ELR (cell line): Measurements from ENCODE around the gene ADSS1.

Source experiments
- DNase-seq: peaks from one replicate; pipeline ENCODE4 v3.0.0-alpha.2; 2015; ENCODE audit warnings: low read depth

ADSS1 gene

DNA sequence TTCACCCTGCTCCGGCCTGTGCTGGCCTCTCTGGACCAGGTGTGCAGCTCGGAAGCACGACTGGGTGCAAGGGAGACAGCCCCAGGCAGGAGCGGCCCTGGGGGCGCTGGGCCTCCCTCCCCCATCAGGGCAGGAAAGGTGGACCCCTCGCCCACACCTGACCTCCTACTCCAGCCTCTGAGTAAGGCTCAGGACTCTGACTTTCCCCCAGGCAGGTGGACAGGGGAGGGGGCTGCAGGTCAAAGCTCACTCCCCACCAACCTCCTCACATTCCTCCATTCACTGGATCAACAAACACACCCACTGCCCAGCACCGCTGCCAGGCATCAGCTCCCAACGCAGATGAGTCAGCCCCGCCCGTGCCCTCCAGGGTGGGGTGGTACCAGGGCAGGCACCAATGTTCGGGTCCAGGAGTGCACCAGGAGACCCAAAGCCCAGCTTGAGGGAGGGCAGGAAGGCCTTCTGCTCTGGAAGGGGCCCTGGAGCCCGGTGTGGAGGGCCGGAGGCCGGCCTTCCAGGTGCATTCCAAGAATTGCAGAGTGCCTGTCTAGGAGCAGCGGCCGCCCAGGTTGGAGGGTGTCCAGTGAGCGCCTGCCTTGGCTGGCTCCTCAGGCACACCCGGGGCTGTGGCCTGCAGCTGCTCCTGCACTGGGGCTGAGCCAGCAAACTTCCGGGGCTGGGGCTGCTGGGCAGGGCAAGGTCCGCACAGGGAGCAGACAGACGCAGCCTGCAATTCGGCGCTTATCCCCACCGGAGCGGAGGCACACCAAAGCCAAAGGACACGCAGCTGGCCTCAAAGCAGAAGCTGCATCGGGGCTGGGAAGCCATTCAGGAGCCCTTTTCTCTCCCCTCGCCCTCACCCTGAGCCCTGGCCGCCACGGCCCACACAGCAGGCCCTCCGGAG is 36.2 kb upstream of the ADSS1 start:
- peak; percentile 70 for DNase-seq

- DNase-seq, result peak; percentile 60
Measured at GRCh38 chr14:104688505-104689108, 35.4 kb upstream of the ADSS1 start.

DNA sequence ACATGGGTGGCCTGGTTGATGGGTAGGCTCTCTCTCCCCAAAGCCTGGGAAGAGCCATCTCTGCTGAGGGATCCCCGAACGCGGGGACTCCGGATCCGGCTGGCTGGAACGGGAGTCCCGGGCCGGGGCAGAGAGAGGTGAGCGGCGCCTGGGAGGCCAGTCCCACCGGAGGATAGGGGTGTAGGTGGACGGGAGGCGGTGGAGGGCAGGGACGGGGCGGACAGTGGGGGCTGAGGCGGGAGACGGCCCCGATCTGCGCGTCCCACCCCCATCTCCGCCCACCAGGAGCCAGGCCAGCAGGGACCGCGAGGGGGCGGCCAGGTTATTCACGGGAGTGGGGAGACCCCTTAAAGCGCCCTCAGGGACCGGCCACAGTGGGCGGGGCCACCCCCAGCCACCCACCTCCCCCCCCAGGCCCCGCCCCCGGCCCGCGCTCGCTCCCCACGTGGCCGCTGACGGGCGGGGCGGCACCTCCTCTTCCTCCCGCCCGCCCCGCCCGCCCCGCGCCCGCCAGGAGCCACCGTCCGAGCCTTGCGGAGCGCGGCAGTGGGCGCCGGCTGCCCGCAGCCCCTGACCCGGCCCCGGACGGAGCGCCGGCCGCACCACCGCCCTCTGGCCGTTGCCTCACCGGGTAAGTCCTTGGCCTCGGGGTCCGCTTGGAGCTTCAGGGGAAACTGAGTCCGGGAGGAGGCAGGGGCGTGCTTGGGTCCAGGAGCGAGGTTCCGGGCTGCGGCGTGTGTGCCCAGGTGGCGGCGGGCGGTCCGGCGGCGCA is 34.7 kb upstream of the ADSS1 start, which contains the start of gene INF2:
Gene INF2 (plus strand): TSS at position 510 of the 772 bp plus-strand sequence. CDS start 11,748 bp downstream, outside the sequence.
- peak; percentile 77 for DNase-seq

GRCh38 chr14:104689881-104690711 is 33.9 kb upstream of the ADSS1 start:
- DNase-seq, result peak; percentile 70

DNA sequence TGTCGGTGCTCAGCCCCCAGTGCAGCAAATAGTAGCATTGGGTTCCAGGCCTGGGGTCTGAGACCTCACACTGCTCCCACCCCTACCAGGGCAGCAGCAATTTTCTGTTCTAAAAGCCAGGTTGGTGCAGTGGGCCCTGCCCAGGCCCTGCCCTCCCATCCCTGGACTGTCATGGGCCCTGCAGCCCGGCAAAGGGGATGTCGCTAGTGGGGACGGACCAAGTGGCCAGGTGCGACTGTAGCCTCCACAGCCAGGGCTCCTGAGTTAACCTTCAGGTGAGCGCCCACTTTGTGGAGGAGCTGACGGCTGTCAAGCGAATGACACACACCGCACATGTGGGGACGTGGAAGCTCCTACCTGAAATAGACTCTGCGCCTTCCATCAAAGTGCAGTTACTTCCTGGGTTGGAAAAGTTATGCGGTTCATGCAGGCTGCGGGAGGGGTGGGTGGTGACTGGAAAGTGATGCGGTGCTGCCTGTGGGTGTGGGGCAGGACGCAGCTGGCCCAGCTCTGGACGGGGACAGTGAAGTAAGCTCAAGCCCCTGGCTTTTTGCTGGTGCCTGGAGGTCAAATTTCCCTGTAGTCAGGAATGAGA is 33.1 kb upstream of the ADSS1 start:
- no peak for DNase-seq

DNA sequence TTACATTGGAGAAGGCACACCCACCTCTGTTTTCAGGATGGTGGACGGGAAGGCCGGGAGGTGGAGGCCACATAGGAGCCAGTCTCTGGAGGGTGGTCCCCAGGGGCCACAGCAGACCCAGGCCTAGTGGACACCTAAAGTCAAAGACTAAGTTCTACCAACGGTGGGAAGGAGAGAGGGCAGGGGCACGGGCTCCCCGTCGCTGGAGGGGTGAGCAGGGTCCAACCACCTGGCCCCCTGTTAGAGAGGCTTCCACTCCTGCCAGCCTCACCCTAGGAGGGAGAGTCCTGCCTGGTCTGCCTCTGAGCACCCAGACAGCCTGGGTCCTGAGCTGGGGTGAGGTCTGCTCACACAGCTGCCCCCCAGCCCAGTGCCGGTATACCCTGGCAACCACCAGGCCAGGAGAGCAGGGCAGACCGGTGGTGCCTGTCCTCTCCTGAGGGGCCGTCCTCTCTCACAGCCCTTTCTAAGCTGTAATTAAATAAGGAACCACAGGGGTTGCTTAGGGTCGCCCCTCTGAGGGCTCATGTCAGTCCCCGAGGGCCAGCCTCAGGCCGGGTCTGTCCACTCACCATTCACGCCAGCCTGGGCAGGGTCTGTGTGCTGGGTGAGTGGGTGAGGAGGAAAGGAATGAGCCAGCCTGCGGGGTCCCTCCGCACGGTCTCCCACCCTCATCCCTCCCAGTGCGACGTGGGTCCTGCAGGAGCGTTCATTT is 32.3 kb upstream of the ADSS1 start:
- no peak for DNase-seq

- DNase-seq, result no peak
Measured at GRCh38 chr14:104692261-104692938, 31.6 kb upstream of the ADSS1 start.

GRCh38 chr14:104692939-104693315 is 31.1 kb upstream of the ADSS1 start:
- no peak for DNase-seq

DNA sequence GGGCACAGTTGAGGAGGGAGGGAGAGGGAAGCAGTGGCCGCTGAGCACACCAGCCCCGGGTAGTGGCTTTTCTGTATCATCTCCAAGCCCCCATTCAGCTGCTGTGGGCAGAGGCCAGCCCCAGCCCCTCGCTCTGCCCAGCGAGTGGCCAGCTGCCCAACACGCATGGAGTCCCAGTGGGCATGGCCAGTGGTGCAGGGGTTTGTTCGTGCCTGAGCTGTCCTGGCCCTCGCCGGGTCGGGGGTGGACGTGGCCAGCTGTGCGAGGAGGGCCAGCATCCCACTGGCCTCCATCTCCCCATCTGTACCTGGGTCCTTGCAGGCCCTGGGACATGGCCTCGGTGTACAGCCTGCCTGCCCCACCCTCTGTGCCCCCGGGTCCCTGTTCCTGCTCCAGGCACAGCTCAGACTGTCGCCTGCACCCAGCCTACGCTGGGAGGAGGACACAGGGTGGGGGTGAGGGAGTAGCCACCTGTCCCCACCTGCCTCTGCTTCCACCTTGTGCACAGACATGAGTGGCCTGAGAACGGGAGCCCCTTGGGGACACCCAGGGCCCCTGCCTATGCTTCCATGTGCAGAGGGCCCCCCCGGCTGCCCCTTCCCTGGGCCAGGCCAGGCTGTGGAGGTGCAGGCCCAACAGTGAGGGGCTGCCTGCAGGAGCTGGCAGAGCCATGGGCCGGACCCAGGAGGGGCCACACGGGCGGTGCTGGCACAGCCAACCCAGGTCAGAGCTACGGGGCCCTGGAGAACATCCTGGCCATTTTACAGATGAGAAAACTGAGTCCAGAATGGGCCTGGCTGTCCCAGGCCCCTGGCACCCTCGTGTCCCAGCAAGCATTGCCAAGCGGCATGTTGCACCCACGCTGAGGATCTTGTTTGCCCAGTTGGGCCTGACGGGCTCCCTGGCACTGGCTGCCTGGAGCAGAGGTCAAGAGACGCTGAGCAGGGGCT is 30.3 kb upstream of the ADSS1 start:
- no peak for DNase-seq

DNA sequence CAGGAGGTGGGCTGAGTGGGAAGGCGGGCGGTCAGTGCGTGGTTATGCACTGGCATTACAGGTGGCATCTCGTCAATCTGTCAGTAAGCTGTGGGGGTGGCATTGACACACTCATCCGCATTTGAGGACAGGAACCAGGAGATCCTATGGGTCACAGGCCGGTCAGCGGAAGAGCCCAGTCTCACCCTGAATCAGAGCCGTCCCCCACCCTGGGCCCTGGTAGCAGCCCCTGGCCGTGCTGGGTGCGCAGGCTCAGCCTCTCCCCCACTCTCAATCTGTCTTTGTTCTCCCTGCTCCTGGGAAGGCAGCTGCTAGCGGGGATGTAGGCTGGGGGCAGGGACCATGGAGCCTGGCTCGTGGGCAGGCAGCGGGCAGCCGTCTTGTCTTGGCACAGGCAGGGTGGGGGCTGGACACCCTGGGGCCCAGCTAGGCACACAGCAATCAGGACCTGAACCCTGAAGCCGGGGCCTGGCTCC is 29.5 kb upstream of the ADSS1 start:
- DNase-seq, result no peak

DNA sequence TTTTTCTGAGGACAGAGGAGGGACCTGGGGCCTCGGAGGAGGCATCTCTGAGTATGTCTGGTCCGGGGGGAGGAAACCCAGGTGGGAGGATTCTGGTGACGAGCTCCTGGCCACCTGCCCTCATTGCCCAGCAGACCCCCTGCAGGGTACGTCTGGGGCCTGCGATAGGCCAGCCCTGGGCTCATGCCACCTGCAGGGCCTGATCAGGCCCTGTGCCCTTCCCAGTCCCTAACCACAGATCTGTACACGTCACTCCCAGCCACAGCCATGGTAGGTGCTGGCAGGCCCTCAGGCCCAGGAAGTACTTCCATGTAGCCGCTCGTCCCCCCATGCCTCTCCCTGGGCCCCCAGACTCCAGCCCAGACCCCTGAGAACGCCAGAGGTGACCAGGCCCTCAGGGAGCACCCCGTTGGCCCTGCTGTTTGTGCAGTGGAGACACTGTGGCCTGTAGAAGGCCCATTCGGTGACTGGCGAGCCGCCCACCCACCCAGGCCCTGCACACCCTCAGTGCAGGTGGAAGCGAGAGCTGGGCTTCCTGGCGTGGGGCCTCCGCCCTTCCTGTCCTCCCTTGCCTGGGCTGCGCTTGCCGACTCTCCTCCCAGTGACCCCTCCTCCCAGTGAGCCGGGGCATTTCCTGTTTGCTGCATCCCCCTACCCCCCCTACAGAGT is 28.9 kb upstream of the ADSS1 start:
- DNase-seq, result no peak

DNA sequence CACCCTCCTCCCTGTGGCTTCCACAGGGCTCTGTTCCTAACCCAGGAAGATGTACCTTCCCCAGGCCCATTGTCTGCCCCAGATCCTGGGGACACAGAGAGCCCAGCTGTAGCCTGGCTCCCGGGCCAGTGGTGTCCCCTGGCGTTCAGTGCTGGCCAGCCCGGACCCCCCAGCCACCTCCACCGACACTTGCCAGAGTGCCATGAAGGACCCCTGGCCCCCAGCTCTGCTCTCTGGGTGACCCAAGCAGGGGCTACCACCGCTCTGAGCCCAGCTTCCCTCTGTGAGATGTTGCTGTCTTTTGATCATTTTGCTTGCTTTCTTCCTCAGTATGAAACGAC is 28.4 kb upstream of the ADSS1 start:
- no peak for DNase-seq

GRCh38 chr14:104696671-104697316 is 27.2 kb upstream of the ADSS1 start:
- DNase-seq, result no peak

GRCh38 chr14:104697317-104697703 is 26.7 kb upstream of the ADSS1 start:
- DNase-seq, result no peak

GRCh38 chr14:104697892-104698583 is 26.0 kb upstream of the ADSS1 start:
- no peak for DNase-seq

DNA sequence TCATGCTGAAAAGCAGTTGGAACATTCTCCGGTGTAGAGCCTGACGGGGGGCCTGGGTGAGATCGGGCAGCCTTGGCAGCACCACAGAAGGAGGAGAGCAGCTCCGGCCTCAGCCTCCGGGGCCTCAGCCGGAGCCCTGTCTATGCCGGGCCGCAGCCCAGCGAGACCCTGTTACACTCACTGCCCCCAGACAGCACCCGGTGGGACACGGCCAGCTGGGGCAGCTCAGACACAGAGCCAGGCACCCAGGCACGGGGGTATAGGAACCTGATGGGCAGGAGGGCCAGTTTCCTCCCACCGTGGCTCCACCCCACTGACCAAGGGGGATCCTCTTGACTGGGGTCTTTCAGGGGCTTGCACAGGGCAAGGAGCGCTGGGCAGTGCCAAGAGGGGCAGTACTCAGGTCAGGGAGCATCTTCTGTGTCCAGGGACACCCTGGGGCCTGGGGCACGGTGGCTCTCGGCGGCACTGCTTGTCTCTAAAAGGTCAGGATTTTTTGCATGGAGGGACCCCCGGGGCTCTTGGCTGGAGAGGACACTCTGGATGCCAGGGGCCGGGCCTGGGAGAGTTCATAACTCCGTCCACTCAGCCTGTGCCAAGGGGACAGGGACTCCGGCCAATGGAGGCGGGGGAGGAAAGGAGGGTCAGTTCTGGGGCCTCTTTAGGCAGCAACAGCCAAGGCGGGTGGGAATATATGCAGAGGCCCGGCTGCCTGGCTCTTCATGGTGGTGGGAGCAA is 25.2 kb upstream of the ADSS1 start:
- DNase-seq, result no peak

DNA sequence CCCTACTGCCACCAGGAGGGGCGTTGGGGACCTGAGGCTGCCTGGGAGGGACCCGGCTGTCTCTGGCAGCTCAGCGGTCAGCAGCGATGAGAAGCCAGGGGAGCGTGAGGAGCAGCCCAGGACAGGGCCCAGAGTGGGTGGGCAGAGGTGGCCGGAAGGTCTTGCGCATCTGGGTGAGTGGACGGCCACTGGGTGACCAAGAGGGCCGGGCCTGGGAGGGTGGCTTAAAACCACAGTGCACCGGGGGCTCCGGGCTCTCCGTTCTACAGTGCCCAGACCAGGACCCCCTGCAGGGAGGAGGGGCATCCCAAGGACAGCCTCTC is 24.6 kb upstream of the ADSS1 start:
- no peak for DNase-seq
